ENCODE measurements around the gene IL3RA.
A peak's percentile ranks its signal among the peaks of the same experiment; 100 is the strongest.

Gene IL3RA

DNA sequence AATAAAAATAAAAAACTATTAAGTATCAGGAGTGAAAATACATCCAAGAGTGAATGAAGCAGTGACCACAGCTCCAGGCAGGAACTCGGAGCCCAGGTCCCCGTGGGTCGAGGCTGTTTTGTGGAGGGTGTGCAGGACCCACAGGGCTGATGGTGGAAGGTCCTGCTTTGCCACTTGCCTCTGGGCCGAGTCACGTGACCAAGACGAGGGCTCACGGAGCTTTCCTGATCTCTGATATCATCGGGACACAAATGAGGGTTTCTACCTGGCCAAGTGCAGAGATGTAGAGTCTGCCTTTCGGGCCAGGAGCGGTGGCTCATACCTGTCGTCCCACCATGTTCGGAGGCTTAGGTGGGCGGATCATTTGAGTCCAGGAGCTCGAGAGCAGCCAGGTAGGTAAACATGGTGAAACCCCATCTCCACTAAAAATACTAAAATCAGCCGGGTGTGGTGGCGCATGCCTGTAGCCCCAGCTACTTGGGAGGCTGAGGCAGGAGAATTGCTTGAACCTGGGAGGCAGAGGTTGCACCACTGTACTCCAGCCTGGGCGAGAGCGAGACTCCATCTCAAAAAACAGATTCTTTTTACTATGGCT is 48.2 kb downstream of the IL3RA start:
- no peak for DNase-seq (ENCODE audit: low read depth in 2 of 2)

DNA sequence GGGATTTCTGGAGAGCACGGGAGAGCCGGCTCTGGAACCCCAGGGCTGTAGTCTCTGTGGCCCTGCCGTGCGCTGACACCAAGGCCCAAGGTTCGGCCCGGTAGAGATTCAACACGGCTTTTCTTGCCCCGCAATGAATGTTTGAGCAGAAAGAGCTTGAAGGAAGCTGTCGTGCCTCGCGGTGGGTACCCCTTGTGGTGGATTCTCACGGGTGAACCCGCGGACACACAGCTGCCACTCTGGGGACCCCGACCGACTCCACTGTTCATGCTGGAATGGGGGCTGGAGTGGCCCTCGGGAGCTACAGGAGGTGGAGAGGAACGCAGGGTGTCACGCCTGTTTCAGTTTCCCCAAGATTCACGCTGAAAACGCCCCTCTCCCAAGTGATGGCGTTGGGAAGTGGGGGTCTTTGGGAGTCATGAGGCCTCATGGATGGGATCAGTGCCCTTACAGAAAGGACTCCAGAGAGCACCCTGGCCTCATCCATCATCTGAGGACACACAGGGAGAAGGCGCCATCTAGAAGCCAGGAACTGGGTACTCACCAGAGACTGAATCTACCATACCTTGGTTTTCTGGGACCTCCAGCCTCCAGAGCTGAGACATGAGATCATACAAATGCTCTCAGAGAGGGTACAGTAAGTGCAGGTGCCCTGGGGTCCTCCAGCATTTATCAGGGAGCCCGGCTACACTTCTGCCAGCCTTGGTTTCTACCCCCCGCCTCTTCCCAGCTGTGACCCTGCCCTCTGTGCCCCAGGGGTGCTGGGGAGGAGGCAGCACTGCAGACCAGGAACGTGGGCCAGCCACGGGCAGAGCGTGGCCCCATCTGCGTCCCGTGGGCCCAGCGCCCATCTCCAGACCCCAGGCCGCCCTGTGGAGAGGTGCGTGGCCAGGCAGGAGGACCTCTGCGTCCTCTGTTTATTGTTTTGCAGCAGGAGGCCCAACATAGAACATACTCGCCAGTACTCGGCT is 49.0 kb downstream of the IL3RA start:
- DNase-seq (ENCODE audit: low read depth in 2 of 2), result no peak

DNA sequence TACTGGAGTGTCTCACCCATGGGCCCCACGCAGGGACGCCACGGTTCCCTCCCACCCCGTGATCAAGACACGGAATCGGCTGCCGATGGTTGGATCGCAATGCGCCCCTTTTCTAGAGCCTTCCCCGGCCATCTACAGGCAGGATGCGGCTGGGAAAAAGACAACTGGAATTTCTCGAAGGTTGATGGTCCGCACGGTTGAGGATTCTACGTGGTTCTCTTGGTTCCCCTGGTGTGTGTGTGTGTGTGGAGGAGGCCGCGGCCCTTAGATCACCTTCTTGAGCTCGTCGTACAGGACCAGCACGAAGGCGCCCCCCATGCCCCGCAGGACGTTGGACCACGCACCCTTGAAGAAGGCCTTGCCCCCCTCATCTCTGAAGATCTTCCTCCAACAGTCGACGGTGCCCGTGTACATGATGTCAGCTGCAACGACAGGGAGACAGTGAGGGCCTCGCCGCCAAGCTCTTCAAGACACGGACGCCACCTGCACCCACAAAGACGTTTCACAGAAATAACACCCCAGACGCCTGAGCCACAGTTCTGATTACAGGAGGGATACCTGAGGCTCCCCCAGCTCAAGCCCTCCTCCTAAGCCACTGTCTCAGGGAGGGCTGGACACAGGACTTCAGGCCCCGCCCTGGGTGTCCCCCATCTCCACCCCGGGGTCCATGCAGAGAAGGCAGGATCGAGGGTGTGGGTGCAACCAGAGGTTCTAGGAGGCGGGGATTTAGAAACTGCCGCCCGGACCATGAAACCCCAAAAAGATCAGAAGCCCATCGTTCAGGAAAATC is 49.9 kb downstream of the IL3RA start:
- DNase-seq (ENCODE audit: low read depth in 2 of 2), result no peak

DNA sequence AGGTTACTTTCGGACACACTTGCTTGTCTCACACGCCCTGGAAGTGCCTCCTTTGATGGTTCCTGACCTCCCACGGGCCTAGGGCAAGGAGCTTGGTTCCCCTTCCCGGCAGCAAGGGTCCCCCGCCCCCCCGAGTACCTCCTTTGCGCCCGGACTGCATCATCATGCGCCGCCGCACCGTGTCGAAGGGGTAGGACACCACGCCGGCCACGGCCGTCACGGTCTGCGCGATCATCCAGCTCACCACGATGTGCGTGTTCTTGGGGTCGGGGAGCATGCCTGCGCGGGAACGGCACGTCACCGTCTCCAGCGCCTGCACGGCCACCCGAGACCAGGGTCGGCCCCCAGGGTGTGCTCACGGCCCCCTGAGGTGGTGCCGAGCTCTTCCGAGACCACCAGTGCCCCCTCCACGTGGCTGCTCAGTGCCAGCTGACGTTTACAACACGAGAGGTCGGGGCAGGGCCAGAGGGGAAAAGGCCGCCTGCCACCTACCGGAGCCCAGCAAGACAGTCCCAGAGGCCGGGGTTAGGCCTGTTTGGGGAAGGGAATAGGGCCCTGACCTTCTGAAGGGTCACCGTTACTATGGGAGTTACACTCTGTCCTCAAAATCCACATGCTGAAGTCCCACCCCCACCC is 50.7 kb downstream of the IL3RA start:
- no peak for DNase-seq (ENCODE audit: low read depth in 2 of 2)

DNA sequence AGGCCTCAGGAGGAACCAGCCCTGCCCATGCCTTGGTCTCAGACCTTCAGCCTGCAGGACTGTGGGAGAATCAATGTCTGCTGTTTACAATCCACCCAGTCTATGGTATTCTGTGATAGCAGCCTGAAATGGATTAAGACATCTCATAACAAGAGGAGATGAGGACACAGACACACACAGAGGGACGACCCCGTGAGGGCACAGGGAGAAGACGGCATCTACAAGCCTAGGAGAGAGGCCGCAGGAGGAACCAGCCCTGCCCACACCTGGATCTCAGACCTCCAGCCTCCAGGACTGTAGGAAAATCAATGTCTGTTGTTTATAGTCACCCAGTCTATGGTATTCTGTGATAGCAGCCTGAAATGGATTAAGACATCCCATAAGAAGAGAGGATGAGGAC is 52.1 kb downstream of the IL3RA start:
- no peak for DNase-seq (ENCODE audit: low read depth in 2 of 2)

DNA sequence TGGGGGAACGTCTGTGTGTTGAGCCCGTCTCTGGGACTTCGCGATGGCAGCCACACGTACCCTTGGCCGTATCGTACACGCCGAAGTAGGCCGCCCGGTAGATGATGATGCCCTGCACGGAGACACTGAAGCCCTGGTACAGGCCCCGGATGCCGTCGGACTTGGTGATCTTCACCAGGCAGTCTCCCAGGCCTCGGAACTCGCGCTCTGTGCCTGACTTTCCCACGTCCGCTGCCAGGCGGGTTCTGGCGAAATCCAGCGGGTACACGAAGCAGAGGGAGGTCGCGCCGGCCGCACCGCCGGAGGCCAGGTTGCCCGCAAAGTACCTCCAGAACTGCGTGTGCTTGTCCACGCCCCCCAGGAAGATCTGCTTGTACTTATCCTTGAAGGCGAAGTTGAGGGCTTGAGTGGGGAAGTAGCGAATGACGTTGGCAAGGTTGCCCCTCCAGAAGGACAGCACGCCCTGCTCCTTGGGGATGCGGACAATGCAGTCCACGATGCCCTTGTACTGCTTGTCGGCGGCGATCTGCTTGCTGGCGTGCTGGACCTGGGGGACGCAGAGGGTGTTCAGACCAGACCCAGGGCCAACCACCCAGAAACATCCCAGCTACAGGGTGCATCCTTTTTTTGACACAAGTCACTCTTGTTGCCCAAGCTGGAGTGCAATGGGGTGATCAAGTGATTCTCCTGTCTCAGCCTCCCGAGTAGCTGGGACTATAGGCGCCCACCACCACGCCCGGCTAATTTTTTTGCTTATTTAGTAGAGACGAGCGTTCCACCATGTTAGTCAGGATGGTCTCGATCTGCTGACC is 52.8 kb downstream of the IL3RA start:
- no peak for DNase-seq (ENCODE audit: low read depth in 2 of 2)

DNA sequence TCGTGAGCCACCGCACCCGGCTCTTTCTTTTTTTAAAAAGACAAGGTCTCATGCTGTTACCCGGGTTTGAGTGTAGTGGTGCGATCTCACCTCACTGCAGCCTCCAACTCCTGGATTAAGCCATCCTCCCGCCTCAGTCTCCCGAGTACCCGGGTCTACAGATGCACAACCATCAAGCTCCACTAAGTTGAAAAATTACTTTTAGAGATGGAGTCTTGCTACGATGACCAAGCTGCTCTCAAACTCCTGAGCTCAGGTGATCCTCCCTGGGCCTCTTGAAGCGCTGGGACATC is 53.4 kb downstream of the IL3RA start:
- no peak for DNase-seq (ENCODE audit: low read depth in 2 of 2)

DNA sequence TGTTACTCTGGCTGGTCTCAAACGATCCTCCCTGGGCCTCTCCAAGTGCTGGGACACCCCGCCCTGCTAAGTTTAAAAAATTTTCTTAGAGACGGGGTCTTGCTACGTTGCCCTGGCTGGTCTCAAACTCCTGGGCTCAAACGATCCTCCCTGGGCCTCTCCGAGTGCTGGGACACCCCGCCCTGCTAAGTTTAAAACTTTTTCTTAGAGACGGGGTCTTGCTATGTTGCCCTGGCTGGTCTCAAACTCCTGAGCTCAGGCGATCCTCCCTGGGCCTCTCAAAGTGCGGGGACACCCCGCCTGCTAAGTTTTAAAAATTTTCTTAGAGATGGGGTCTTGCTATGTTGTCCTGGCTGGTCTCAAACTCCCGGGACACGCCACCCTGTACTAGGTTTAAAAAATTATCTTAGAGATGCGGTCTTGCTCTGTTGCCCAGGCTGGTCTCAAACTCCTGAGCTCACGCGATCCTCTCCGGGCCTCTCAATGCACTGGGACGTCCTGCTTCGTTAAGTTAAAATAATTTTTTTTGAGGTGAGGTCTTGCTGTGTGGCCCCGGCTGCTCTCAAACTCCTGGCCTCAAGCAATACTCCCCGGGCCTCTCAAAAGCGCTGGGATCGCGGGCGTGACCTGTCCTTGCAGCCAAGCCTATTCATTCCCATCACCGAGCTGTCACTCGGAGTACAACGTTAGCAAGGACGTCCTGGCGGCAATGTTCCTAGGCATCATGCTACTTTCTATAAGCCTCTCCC is 54.2 kb downstream of the IL3RA start:
- no peak for DNase-seq (ENCODE audit: low read depth in 2 of 2)

DNA sequence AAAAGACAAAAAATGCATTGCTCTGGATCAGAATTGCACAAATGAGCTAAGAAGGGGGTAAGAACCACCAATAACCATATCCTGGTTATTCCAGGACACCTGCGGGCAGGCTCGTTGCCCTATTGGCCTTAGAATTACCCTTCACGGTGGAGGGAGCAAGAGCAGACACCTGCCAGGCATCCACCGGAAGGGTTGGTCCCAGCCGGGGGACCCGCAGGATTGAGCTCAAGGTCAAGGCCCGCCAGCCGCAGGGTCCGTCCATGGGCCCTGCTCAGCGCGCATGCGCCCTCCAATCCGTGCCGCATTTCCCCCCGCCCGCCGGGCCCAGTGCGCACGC is 54.8 kb downstream of the IL3RA start:
- DNase-seq (ENCODE audit: low read depth in 2 of 2), result peak in 1 of 2 donors; percentile 90

DNA sequence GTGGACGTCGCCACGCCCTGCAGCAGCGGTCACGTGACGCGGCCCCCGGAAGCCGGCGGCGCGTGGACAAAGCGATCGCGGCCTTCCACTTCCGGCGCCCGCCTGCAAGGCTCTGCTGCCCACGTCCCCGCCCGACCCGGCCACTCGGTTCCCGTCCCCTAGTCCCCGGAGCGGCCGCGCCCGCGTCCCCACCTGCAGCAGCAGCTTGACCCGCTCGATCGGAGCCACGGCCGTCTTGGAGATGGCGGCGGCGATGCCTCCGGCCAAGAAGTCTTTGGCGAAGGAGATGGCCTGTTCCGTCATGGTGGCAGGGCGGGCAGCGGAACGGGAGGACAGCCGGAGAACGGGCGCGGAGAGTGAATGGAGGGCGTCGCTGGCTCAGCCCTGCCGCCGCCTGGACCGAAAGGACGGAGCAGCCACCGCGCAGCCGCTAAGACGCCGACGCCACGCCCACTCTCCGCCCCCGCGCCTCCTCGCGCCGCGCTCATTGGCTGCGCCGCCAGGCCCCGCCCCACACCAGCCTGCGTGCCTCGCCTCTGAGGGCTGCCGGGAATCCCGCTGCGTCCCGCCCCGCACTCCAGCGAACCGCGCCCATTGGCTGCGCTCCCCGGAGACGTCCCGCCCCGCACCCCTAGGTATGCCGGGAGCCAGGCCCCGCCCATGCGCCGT is 55.3 kb downstream of the IL3RA start, which contains the start of gene SLC25A6:
TSS of gene SLC25A6 (minus strand) at position 407 of the 669 bp plus-strand sequence. CDS start at position 303, 104 bp downstream.
- DNase-seq (ENCODE audit: low read depth in 2 of 2), result peak; percentile 99 to 100

DNA sequence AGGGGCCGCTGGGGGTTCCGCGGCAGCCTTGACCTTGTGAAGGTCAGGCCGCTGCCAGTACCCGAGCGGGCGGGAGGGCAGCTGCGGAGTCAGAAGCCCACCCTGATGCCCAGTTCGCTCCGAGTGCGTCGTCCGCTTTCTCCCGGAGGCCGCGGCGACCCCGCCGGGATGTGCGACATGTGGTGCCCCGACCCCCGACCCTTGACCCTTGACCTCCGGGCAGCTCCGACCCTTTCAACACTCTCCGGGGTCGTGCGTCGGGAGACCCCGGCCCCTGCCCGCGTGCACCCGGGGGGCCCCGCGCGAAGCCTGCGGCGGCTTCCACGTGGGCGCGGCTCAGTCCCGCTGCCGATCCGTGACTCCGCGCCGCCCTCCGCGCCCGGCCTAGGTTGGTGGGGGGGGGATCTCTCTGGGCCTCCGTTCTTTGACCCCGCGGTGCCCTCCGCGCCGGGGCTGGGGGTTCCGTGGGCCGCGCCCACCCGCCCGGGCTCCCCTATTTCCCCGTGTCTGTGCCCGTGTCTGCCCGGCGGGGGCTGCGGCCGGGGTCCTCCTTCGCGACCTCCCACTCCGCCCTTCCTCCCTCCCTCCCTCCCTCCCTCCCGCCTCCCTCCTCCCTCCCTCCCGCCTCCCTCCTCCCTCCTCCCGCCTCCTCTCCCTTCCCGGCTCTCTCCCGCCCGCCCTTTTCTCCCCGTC is 55.9 kb downstream of the IL3RA start:
- DNase-seq (ENCODE audit: low read depth in 2 of 2), result peak in 1 of 2 donors; percentile 40

DNA sequence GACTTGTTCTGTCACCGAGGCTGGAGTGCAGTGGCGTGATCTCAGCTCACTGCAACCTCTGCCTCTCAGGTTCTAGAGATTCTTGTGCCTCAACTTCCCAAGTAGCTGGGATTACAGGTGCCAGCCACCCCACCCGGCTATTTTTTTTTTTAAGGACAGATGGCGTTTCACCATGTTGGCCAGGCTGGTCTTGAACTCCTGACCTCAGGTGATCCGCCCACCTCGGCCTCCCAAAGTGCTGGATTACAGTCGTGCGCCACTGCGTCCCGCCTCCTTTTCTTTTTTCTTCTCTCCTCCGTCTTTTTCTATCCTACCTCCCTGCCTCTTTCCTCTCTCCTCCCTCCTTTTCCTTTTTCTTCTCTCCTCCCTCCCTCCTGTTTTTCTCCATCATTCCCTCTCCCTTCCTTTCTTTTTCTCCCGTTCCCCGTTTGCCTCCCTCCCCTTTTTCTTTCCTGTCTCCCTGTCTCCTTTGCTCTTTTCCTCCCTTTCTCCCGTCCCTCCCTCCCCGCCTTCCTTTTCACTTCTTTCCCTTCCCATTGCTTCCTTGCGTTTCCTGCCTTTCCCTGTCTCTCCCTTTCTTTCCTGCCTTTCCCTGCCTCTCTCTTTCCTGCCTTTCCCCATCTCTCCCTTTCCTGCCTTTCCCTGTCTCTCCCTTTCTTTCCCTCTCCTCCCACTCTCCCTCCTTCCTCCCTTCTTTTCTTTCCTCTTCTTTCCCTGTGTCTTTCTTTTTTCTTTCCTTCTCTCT is 57.5 kb downstream of the IL3RA start:
- DNase-seq (ENCODE audit: low read depth in 2 of 2), result no peak

DNA sequence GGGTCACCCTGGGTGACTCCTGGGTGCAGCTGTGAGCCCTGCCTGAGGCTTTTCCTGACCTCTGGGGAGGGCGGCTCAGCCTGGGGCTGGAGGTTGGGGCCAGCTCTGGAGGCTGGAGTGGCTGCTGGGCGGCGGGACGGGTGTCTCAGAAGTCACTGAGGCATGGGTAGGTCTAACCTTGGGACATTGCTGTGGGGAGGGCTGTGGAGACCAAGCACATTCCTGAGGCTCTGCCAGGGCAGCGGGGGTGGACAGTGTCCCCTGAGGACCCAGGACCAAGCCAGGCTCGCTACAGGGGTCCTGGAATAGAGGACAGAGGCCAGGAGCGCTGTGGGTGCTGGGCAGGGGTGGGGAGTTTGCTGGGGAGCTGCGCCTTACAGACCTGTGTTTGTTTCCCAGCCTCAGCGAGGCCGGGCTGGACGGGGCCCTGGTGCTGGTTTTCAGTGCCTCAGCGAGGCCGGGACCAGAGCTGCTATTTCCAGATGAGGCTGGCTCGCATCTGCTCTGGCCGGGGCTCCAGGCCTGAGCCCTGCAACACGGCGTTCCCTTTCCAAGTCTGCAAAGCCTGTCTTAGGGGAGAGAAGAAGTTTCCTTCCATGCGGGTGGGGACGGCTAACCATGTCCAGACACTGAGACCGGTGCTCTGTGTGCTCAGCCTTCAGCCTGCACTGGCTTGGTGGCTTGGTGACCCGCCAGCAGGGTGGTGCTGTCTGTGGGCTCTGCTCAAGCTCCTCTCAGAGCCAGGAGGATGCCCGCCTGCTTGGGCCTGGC is 58.3 kb downstream of the IL3RA start:
- no peak for DNase-seq (ENCODE audit: low read depth in 2 of 2)

DNA sequence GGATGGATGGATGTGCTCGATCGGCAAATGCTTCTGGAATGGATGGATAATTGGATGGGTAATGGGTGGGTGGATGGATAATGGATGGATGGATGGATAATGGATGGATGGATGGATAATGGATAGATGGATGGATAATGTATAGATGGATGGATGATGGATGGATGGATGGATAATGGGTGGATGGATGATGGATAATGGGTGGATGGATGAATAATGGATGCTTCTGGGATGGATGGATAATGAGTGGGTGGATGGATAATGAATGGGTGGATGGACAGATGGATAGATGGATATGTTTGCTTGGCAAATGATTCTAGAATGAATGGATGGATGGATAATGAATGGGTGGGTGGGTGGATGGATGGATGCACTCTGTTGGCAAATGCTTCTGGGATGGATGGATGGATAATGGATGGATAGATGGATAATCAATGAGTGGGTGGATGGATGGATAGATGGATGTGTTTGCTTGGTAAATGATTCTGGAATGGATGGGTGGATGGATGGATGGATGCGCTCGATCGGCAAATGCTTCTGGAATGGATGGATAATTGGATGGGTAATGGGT is 59.1 kb downstream of the IL3RA start:
- no peak for DNase-seq (ENCODE audit: low read depth in 2 of 2)

DNA sequence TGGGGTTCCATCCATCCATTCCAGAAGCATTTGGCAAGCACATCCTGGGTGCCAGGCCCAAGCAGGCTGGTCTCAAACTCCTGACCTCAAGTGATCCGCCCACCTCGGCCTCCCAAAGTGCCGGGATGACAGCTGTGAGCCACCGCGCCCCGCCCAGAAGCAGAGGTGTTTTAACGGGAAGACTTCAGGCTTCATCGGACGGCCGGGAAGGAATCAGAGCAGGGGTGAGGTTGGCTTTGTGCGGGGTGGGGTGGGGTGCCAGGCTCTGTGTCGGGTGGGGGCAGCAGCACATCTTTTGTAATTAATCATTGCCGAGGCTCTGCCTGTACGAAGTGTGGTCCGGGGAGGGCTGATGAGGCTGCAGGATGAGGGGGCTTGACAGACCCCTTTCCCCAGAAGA is 60.4 kb downstream of the IL3RA start:
- no peak for DNase-seq (ENCODE audit: low read depth in 2 of 2)

DNA sequence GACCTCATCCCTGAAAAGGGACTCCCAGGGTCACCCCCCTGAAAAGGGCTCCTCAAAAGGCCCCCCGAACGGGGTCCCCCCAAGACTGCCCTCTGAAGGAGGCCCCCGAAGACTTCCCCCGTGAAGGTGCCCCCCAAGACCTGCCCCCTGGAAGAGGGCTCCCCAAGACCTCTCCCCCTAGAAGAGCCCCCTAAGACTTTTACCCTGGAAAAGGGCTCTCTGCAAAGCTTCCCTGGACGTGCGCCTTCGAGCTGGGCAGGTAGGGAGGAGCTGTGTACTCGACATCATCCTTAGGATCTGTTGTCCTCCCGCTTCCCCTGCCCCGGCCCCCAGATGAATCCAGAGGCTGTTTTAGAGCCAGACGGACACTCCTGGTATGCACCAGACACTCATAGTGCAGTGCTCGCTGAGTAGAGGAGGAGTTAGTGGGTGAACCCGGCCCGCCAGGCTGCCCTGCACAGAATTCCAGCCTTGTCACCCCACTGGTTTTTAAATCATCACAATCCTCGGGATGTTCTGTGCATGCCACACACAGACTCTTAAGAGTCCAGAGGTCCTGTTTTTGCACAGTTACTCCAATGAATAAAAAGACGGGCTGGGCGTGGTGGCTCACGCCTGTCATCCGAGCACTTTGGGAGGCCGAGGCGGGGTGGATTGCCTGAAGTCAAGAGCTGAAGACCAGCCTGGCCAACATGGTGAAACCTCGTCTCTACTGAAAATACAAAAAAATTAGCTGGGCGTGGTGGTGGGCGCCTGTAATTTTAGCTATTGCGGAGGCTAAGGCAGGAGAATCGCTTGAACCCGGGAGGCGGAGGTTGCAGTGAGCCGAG is 61.1 kb downstream of the IL3RA start:
- DNase-seq (ENCODE audit: low read depth in 2 of 2), result no peak

Measured in stimulated activated CD8-positive, alpha-beta memory T cell treated with anti-CD3 and anti-CD28 coated beads, Interleukin-15, amount 100 ng/mL, for 48 hours (primary cell).